K562 (cell line): ENCODE results near the gene VGF. TPM values are rescaled to one million over a fixed set of nuclear protein-coding genes. Genes with fewer than 3 reads are reported as not detected.

ENCODE experiments used
- ATAC-seq: fragments of 200-7000 bp; cut with Tn5 transposase; 3 replicates; pipeline ENCODE4 v1.9.1; 2020; ENCODE audit warnings: moderate library complexity
- BruUV-seq: library from RNA; stranded (reverse); fragments of 400-500 nt; replicated peaks from 2 replicates; lab custom pipeline; 2021; lab: Mats Ljungman, UMichigan
- CTCF ChIA-PET: fragments of 300-600 bp; formaldehyde crosslinking; extraction: SDS; loops from one replicate; lab custom pipeline; 2021; ENCODE audit warnings: low intra/inter-chr PET ratio; lab: Yijun Ruan, JAX
- POLR2A ChIA-PET: fragments of 300-600, 350-650 bp; sonication (Branson Sonifier 250); formaldehyde crosslinking; extraction: SDS; loops from one replicate; lab custom pipeline; 2021; ENCODE audit warnings: antibody characterized with exemption, inconsistent platforms; lab: Yijun Ruan, JAX
- DNase-seq, 4 experiments: peaks; one replicate each; pipeline versions ENCODE4 v3.0.0 to v3.0.0-alpha.2; 2011 to 2018; ENCODE audit warnings: low spot score in 3 of 4, mixed read lengths in 3 of 4; ENCODE audit errors: extremely low read depth in 1 of 4
- FAIRE-seq: peaks from 2 replicates; lab custom pipeline; 2011; peaks lifted over from hg19 to GRCh38; lab: Jason Lieb, UNC
- H2AFZ ChIP-seq: 2 replicates; pipeline ENCODE4 v1.6.0; 2011; ENCODE audit warnings: low read depth, low read length, control low read depth, inconsistent platforms
- H3K27ac ChIP-seq: fragments of 200-600 bp; 3 replicates; pipeline ENCODE4 v1.8.0; 2011; ENCODE audit warnings: low read depth, mild to moderate bottlenecking, control low read depth, inconsistent platforms, low read length, moderate library complexity, mixed read lengths; ENCODE audit errors: extremely low read depth
- H3K27me3 ChIP-seq, 2 experiments: fragments of 300-600 bp in 1 of 2; 2 replicates in 1 of 2; 3 replicates in 1 of 2; pipeline versions ENCODE4 v1.6.0 to v1.8.0; 2011; ENCODE audit warnings: inconsistent platforms in 2 of 2, low read length in 2 of 2, mild to moderate bottlenecking in 1 of 2, mixed read lengths in 1 of 2, moderate library complexity in 1 of 2; ENCODE audit not compliant: control insufficient read depth in 2 of 2, insufficient read depth in 2 of 2
- H3K36me3 ChIP-seq: fragments of 300-600 bp; 3 replicates; pipeline ENCODE4 v1.8.0; 2011; ENCODE audit warnings: mild to moderate bottlenecking, low read length, inconsistent platforms; ENCODE audit not compliant: control insufficient read depth, insufficient read depth
- H3K4me1 ChIP-seq, 2 experiments: fragments of 200-600 bp in 1 of 2; replicated peaks in 1 of 2; 2 replicates in 1 of 2; 3 replicates in 1 of 2; pipeline versions ENCODE4 v1.5.1 to v1.8.0; 2011; ENCODE audit warnings: inconsistent platforms in 2 of 2, low read length in 2 of 2, mild to moderate bottlenecking in 1 of 2, mixed read lengths in 1 of 2, moderate library complexity in 1 of 2; ENCODE audit not compliant: control insufficient read depth in 2 of 2, insufficient read depth in 2 of 2
- H3K4me2 ChIP-seq: 2 replicates; pipeline ENCODE4 v1.6.1; 2011; ENCODE audit warnings: low read length, control low read depth, inconsistent platforms, mixed read lengths; ENCODE audit not compliant: insufficient read depth
- H3K4me3 ChIP-seq: fragments of 200-600 bp; sonication (generic), shearing (Covaris generic); 2 replicates; pipeline ENCODE4 v1.5.1; 2016; ENCODE audit warnings: control low read depth, inconsistent platforms
- H3K79me2 ChIP-seq: fragments of 200-600 bp; 3 replicates; pipeline ENCODE4 v1.8.0; 2011; ENCODE audit warnings: low read length, inconsistent platforms; ENCODE audit not compliant: control insufficient read depth, insufficient read depth
- H3K9ac ChIP-seq, 2 experiments: 2 replicates each; pipeline versions ENCODE4 v1.6.0 to v1.6.1; 2011; ENCODE audit warnings: low read depth in 2 of 2, low read length in 2 of 2, control low read depth in 1 of 2, inconsistent platforms in 1 of 2, mild to moderate bottlenecking in 1 of 2, mixed read lengths in 1 of 2; ENCODE audit not compliant: insufficient read depth in 1 of 2
- H3K9me1 ChIP-seq: one replicate; pipeline ENCODE4 v1.6.0; 2011; ENCODE audit warnings: inconsistent platforms, mild to moderate bottlenecking, low read length, moderate library complexity; ENCODE audit not compliant: control insufficient read depth, insufficient read depth
- H3K9me3 ChIP-seq: replicated peaks from 2 replicates; pipeline ENCODE4 v1.5.1; 2011; ENCODE audit warnings: low read depth, low read length, inconsistent platforms; ENCODE audit not compliant: control insufficient read depth, insufficient read depth
- H4K20me1 ChIP-seq: replicated peaks from 2 replicates; pipeline ENCODE4 v1.6.1; 2011; ENCODE audit warnings: low read length, inconsistent platforms, mixed read lengths; ENCODE audit not compliant: control insufficient read depth, insufficient read depth
- BCOR ChIP-seq: fragments of 450-650 bp; IDR thresholded peaks from 2 replicates; pipeline ENCODE4 v1.6.1; 2016
- CREB3L1 ChIP-seq: fragments of 450-650 bp; IDR thresholded peaks from 2 replicates; pipeline ENCODE4 v1.6.1; 2014; ENCODE audit warnings: low read depth, mild to moderate bottlenecking, moderate library complexity, borderline replicate concordance
- ERF ChIP-seq: fragments of 450-650 bp; formaldehyde crosslinking; IDR thresholded peaks from 2 replicates; pipeline ENCODE4 v1.4.0; 2020; ENCODE audit warnings: mild to moderate bottlenecking, mixed read lengths
- FIP1L1 ChIP-seq: fragments of 200-400 bp; formaldehyde crosslinking; IDR thresholded peaks from 2 replicates; pipeline ENCODE4 v1.6.1; 2018; ENCODE audit warnings: mild to moderate bottlenecking, low read depth, low read length; ENCODE audit not compliant: poor library complexity, severe bottlenecking
- MAFG ChIP-seq: fragments of 450-650 bp; conservative IDR thresholded peaks from 2 replicates; pipeline ENCODE4 v1.6.1; 2016; ENCODE audit warnings: missing genetic modification characterization, missing compliant biosample characterization
- MED1 ChIP-seq: sonication (generic); formaldehyde crosslinking; IDR thresholded peaks from 2 replicates; pipeline ENCODE4 v1.8.1; 2023; ENCODE audit warnings: missing genetic modification reagents, borderline replicate concordance
- POLR2G ChIP-seq: fragments of 200-400 bp; formaldehyde crosslinking; IDR thresholded peaks from 2 replicates; pipeline ENCODE4 v1.6.1; 2017; ENCODE audit warnings: low read depth, mild to moderate bottlenecking, antibody characterized with exemption, low read length, moderate library complexity
- RBFOX2 ChIP-seq: fragments of 200-400 bp; formaldehyde crosslinking; IDR thresholded peaks from 2 replicates; pipeline ENCODE4 v1.6.1; 2017; ENCODE audit warnings: low read depth, mild to moderate bottlenecking, low read length, moderate library complexity
- RNF219 ChIP-seq: fragments of 250-450 bp; sonication (Bioruptor Pico); IDR thresholded peaks from 2 replicates; pipeline ENCODE4 v1.5.0; 2022; ENCODE audit warnings: mild to moderate bottlenecking
- SIN3A ChIP-seq, 2 experiments: fragments of 150-350 bp in 1 of 2; IDR thresholded peaks; 2 replicates each; pipeline ENCODE4 v1.6.1; 2011 to 2016; ENCODE audit warnings: borderline replicate concordance in 2 of 2, low read depth in 2 of 2, low read length in 2 of 2, mild to moderate bottlenecking in 2 of 2, moderate library complexity in 2 of 2; ENCODE audit not compliant: control insufficient read depth in 1 of 2
- SP1 ChIP-seq: sonication (generic); formaldehyde crosslinking; IDR thresholded peaks from 2 replicates; pipeline ENCODE4 v1.8.1; 2022; ENCODE audit warnings: mild to moderate bottlenecking, missing genetic modification reagents
- SUPT5H ChIP-seq: fragments of 450-650 bp; IDR thresholded peaks from 2 replicates; pipeline ENCODE4 v1.6.1; 2016
- TSC22D4 ChIP-seq: fragments of 450-650 bp; IDR thresholded peaks from 2 replicates; pipeline ENCODE4 v1.6.1; 2016; ENCODE audit warnings: missing genetic modification characterization, missing biosample characterization, control low read depth
- ZBTB7A ChIP-seq: IDR thresholded peaks from 2 replicates; pipeline ENCODE4 v1.6.1; 2011; ENCODE audit warnings: low read depth, mild to moderate bottlenecking, low read length, moderate library complexity, borderline replicate concordance; ENCODE audit not compliant: control insufficient read depth
- WGBS: fragments of 100-300 bp; shearing (Covaris generic); methylation state at CpG from one replicate; pipeline ENCODE4 v1.1.6; 2016; ENCODE audit warnings: low coverage, mixed read lengths; ENCODE audit not compliant: insufficient coverage; ENCODE audit errors: missing lambda C conversion rate; 5-methylcytosine and 5-hydroxymethylcytosine counted together
- in situ Hi-C: fragments of 300-500 bp; cut with MboI; formaldehyde crosslinking; loops from 4 replicates; pipeline ENCODE4 v1.15.0; 2018; ENCODE audit warnings: inconsistent platforms, mixed read lengths
- intact Hi-C: fragments of 100-400 bp; cut with micrococcal nuclease; formaldehyde crosslinking; loops from 2 replicates; pipeline ENCODE4 v1.14.2; 2022
- polyA plus RNA-seq, 8 experiments: library from polyadenylated mRNA; depleted of rRNA in 4 of 8; stranded (reverse) in 5 of 8; unstranded in 3 of 8; fragments of >200 nt; fragmentation: Nextera tagmentation in 2 of 8; fragmentation: Illumina TruSeq in 1 of 8; extraction: Ambion mirVana in 2 of 8; extraction: Trizol in 1 of 8; gene quantifications; 2 replicates each; pipeline versions ENCODE4 v1.2.1 to v1.2.3, GENCODE V29; 2011 to 2014; ENCODE audit warnings: inconsistent platforms in 1 of 8, missing spikeins in 1 of 8
- total RNA-seq, 7 experiments: library from RNA; depleted of rRNA in 6 of 7; stranded (reverse); fragments of >200 nt in 6 of 7; fragmentation: Illumina TruSeq in 2 of 7; extraction: Trizol in 2 of 7; gene quantifications; 2 replicates each; pipeline versions ENCODE4 v1.2.1 to v1.2.3, GENCODE V29; 2011 to 2021; ENCODE audit warnings: low replicate concordance in 1 of 7
- TF ChIP-seq, protein P1 (sequence below): fragments of 450-650 bp; formaldehyde crosslinking; conservative IDR thresholded peaks from 2 replicates; pipeline ENCODE4 v1.4.0; 2022; ENCODE audit warnings: mild to moderate bottlenecking, missing genetic modification characterization

VGF gene
- total and polyA plus RNA-seq, 9 of the 15 experiments (the other 6 are each of a cell fraction or from before 2014, with no cell fraction given), result 0.03 to 5.7 (median 0.34) TPM

- Histone ChIP-seq H3K79me2 (no peaks in the 10 kb centered on the region), H3K9me3 (no peaks in the 10 kb centered on the region), H3K27ac (no peak overlapping the region; the same call in 1 of the 3 replicates), H3K4me3 (peak overlapping the region; percentile 35), H3K4me1 (peaks cover 20 to 57% of the 10 kb centered on the region in 2 experiments; a peak in 4 of 5 replicates), H3K4me2 (peak overlapping the region; percentile 71), H4K20me1 (peaks cover 12% of the 10 kb centered on the region), H3K9me1 (no peaks in the 10 kb centered on the region), H3K36me3 (peaks cover 22% of the 10 kb centered on the region; the same call in 1 of the 3 replicates), H3K27me3 (peaks cover 5 to 15% of the 10 kb centered on the region in 2 experiments; a peak in 2 of 5 replicates), H2AFZ (peak overlapping the region; percentile 79), H3K9ac (peak overlapping the region in 1 of 2 experiments; percentile 90; a peak in 3 of 4 replicates)
- no TSS peak for BruUV-seq
- DNase-seq (peak; percentile 74 to 79 (median 78)), ATAC-seq (peak; percentile 53), FAIRE-seq (no peak)
- WGBS, result under 1% methylated on average over 47 of the region's 92 CpGs
- in situ Hi-C loops, result no loop called here
- intact Hi-C loops, result no loop called here
- POLR2A ChIA-PET, result interaction anchor here (0.6 to 0.7 kb wide), 3 partner anchors 14 to 628 kb away, joined by 3 read pairs; no protein-coding TSS in a partner anchor
- CTCF ChIA-PET, result no interaction called here
- TF ChIP-seq MED1 (CRISPR knock-in tag), result no peak
- no peak; the same call in 1 of the 2 replicates for TF ChIP-seq CREB3L1
- no peak for TF ChIP-seq SP1
- TF ChIP-seq, protein P1, sequence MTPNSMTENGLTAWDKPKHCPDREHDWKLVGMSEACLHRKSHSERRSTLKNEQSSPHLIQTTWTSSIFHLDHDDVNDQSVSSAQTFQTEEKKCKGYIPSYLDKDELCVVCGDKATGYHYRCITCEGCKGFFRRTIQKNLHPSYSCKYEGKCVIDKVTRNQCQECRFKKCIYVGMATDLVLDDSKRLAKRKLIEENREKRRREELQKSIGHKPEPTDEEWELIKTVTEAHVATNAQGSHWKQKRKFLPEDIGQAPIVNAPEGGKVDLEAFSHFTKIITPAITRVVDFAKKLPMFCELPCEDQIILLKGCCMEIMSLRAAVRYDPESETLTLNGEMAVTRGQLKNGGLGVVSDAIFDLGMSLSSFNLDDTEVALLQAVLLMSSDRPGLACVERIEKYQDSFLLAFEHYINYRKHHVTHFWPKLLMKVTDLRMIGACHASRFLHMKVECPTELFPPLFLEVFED (CRISPR knock-in tag), result 0 out of 2 replicates have a peak, but pooled peaks have one; percentile 8
- TF ChIP-seq POLR2G, result peak; percentile 74
- TF ChIP-seq ZBTB7A, result peak; percentile 0; the same call in 1 of the 2 replicates
- peak; percentile 65 for TF ChIP-seq RBFOX2
- no peak for TF ChIP-seq RNF219
- TF ChIP-seq ERF, result no peak
- TF ChIP-seq TSC22D4 (tag), result no peak
- no peak for TF ChIP-seq MAFG (tag)
- peak in 1 of 2 experiments; percentile 36; a peak in 1 of 4 replicates for TF ChIP-seq SIN3A (IDR thresholded peaks at IDR 0.05; ENCODE audit: borderline replicate concordance in 2 of 2, control insufficient read depth in 1 of 2, low read depth in 2 of 2, low read length in 2 of 2)
- peak; percentile 38; the same call in 1 of the 2 replicates for TF ChIP-seq BCOR
- peak; percentile 52; the same call in 1 of the 2 replicates for TF ChIP-seq SUPT5H
- TF ChIP-seq FIP1L1, result peak; percentile 2
Observed at GRCh38 chr7:101163279-101164070, 1.9 kb downstream of the VGF start.
